IPS-20b (cell line): ENCODE data around the gene SMAD3.

Source experiments
- H3K27ac ChIP-seq: one replicate; pipeline ENCODE4 v1.5.1; 2013; ENCODE audit warnings: low read length
- H3K27me3 ChIP-seq: 2 replicates; pipeline ENCODE4 v1.6.1; 2013; ENCODE audit warnings: mild to moderate bottlenecking, low read length, inconsistent platforms; ENCODE audit not compliant: insufficient read depth
- H3K36me3 ChIP-seq: 2 replicates; pipeline ENCODE4 v1.6.1; 2013; ENCODE audit warnings: low read depth, mild to moderate bottlenecking, inconsistent platforms, low read length, moderate library complexity; ENCODE audit not compliant: insufficient read depth
- H3K4me1 ChIP-seq: 2 replicates; pipeline ENCODE4 v1.6.1; 2013; ENCODE audit warnings: mild to moderate bottlenecking, control low read depth, inconsistent platforms, low read length, moderate library complexity; ENCODE audit not compliant: insufficient read depth
- H3K4me3 ChIP-seq: 2 replicates; pipeline ENCODE4 v1.5.1; 2013; ENCODE audit warnings: mild to moderate bottlenecking, low read length, inconsistent platforms
- H3K9ac ChIP-seq: 2 replicates; pipeline ENCODE4 v1.6.1; 2013; ENCODE audit warnings: low read depth, mild to moderate bottlenecking, inconsistent platforms, low read length, moderate library complexity
- H3K9me3 ChIP-seq: 2 replicates; pipeline ENCODE4 v1.6.1; 2013; ENCODE audit warnings: mild to moderate bottlenecking, low read depth, low read length, inconsistent platforms; ENCODE audit not compliant: insufficient read depth

The SMAD3 gene

DNA sequence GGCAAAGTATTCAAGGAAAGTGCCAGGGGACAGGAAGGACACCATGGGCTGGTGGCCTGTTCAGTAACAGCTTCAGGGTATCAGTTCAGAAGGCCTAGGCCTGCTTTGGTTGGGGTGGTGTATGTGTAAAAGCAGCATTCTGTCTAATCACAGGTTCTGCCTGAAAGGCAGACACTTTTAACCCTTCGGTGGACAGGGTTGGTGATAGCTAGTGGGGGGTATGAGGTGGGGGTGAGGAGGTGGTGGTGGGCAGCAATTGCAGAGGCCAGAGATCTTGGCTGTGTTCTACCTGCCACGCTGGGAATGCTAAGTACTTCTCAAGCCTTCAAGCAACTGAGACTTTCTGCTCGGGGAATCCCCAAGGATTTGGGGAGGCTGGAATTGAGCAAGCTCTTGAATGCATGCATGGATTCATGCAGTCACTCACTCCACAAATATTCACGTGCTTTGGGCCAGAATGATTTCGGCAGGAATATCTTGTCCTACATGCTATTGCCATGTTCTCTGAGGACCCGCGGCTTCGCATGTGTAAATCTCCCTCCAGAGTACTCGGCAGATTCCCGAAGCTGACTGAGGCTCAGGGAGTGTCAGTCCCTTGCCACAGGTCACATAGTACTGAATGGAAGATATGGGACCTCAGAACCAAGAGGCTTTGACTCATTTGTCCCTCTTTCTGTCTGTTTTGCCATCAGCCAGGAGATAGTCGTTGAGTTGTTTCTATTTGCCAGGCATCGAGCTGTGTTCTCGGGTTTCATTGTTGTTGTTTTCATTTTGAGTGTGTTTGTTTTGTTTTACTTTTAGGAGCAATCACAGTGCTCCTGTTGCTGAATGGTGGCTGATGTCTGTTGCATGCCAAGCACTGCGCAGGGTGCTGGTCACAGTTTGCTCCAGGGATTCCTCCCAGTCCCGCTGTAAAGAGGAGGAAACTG is 65.5 kb downstream of the SMAD3 start:
- H3K4me1 ChIP-seq: peaks cover 20% of the 10 kb centered on the region
- no peak overlapping the region for H3K9ac ChIP-seq
- H3K36me3 ChIP-seq: no peaks in the 10 kb centered on the region
- no peaks in the 10 kb centered on the region for H3K9me3 ChIP-seq
- H3K27me3 ChIP-seq: no peaks in the 10 kb centered on the region
- no peak overlapping the region for H3K4me3 ChIP-seq
- H3K27ac ChIP-seq: no peak overlapping the region

DNA sequence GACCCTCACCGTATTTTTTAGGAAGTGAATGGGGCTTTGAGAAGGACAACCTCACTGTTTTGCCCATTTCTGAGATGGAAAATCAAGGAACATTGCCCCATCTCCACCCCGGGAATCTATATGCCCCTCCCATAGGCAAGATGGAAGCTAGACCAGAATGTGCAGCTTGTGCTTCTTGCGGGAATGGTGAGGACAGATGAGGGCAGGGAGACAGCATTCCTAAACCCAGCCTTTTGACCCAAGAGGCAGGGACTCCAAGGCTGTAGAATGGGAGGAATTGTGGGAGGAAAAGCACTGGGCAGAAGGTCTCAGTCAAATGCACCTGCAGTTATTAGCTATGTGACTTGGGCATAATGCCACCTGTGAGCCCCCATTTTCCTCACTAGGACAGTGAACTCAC is 66.9 kb downstream of the SMAD3 start:
- Histone ChIP-seq H3K27ac (no peak overlapping the region), H3K4me1 (peaks cover 20% of the 10 kb centered on the region), H3K9ac (no peak overlapping the region), H3K27me3 (no peaks in the 10 kb centered on the region), H3K4me3 (no peak overlapping the region), H3K36me3 (no peaks in the 10 kb centered on the region), H3K9me3 (no peaks in the 10 kb centered on the region)

GRCh38 chr15:67133026-67133425 is 67.6 kb downstream of the SMAD3 start:
- Histone ChIP-seq H3K4me1 (peaks cover 26% of the 10 kb centered on the region), H3K9ac (no peak overlapping the region), H3K27me3 (no peaks in the 10 kb centered on the region), H3K36me3 (no peaks in the 10 kb centered on the region), H3K27ac (no peak overlapping the region), H3K9me3 (no peaks in the 10 kb centered on the region), H3K4me3 (no peak overlapping the region)

DNA sequence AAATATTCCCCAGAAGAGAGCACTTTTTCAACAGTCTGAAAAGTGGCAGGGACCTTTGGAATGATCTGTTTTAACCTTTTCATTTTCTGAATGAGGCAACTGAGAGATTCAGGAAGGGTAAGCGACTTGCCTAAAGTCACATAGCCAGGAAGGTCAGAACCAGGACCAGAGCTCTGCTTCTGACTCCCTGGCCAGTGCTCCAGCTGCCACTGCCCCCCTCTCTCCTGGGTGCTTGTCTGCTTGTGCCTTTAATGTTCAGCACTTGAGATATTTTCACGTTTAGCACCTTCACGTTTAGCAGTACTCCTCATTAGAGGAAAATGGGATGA is 68.3 kb downstream of the SMAD3 start:
- no peak overlapping the region for H3K4me3 ChIP-seq
- peaks cover 30% of the 10 kb centered on the region for H3K4me1 ChIP-seq
- H3K9ac ChIP-seq: no peak overlapping the region
- no peaks in the 10 kb centered on the region for H3K36me3 ChIP-seq
- H3K27ac ChIP-seq: no peak overlapping the region
- H3K9me3 ChIP-seq: no peaks in the 10 kb centered on the region
- no peaks in the 10 kb centered on the region for H3K27me3 ChIP-seq

DNA sequence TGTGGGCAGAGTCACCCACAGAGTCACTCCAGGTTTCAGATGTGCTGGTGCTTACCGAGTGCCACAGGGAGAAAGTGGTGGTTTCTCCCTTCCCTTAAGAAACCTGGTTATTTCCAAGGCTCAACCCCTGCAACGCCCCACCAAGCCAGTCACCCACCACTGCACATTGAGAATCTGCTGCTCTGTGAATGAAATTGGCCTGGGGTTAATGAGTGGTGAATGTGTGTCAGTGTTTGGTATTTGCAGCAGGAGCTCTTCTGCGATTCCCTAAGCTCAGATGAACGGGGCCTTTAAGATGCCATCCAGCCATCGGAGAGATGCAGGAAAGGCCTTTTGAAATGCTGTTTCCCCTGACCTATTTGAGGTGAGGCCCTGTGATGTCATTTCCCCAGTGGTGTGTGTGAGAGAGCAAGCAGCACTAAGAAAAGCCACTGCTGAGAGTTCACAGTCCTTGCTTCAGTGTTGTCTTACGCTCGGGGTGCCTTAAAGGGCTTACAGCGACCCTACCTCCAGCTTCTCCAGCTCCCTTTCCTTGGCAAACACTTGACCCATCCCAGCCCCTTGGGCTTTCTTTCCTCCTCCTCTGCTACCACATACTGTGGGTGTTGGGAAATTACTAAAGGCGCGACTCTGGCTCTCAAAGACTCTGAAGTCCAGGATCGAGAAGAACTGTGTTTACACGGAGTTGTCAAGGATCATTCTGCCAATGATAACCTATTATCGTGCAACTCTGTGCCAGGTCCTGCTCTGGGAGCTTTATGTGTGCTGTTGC is 68.9 kb downstream of the SMAD3 start:
- Histone ChIP-seq H3K27ac (no peak overlapping the region), H3K36me3 (no peaks in the 10 kb centered on the region), H3K9ac (0 out of 2 replicates have a peak overlapping the region, but pooled peaks have one; percentile 8), H3K4me3 (no peak overlapping the region), H3K9me3 (no peaks in the 10 kb centered on the region), H3K4me1 (peaks cover 35% of the 10 kb centered on the region), H3K27me3 (no peaks in the 10 kb centered on the region)

DNA sequence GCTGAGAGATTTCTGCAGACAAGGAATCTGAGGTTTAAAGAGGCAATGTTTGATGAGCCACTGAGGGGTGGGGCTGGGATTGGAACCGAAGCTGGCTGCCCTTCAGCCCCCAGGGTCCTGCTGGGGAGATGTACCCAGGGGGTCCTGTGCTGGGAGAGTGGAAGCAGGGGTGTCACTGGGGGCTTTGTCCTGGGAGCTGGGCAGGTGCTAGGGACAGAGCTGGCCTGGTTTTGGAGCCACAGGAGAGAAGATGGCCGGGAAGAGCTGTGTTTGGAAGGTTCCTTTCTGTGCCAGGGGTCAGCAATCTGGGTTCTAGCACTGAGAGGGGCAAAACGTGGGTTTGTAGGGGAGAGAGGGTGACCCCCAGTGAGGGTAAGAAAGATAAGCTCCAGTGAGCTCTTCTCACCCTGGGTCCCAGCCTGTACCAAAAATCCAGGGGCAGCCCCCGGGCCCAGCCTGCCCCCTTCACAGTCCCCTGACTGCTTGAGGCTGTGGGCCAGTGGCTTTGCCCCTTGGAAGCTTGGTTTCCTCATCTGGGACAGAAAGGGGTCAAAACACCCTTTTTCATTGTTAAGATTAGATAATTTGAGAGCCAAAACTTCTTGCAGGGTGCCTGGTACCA is 69.6 kb downstream of the SMAD3 start:
- Histone ChIP-seq H3K9ac (0 out of 2 replicates have a peak overlapping the region, but pooled peaks have one; percentile 8), H3K4me3 (no peak overlapping the region), H3K36me3 (no peaks in the 10 kb centered on the region), H3K4me1 (peaks cover 39% of the 10 kb centered on the region), H3K27ac (no peak overlapping the region), H3K9me3 (no peaks in the 10 kb centered on the region), H3K27me3 (no peaks in the 10 kb centered on the region)

- no peaks in the 10 kb centered on the region for H3K9me3 ChIP-seq
- H3K27me3 ChIP-seq: no peaks in the 10 kb centered on the region
- no peak overlapping the region for H3K27ac ChIP-seq
- no peak overlapping the region for H3K4me3 ChIP-seq
- peaks cover 39% of the 10 kb centered on the region for H3K4me1 ChIP-seq
- no peak overlapping the region for H3K9ac ChIP-seq
- no peaks in the 10 kb centered on the region for H3K36me3 ChIP-seq
Measured at GRCh38 chr15:67135494-67135893, 70.1 kb downstream of the SMAD3 start.

GRCh38 chr15:67136802-67137201 is 71.4 kb downstream of the SMAD3 start:
- Histone ChIP-seq H3K9ac (no peak overlapping the region), H3K4me3 (no peak overlapping the region), H3K27ac (no peak overlapping the region), H3K36me3 (no peaks in the 10 kb centered on the region), H3K9me3 (no peaks in the 10 kb centered on the region), H3K4me1 (peaks cover 33% of the 10 kb centered on the region), H3K27me3 (no peaks in the 10 kb centered on the region)

DNA sequence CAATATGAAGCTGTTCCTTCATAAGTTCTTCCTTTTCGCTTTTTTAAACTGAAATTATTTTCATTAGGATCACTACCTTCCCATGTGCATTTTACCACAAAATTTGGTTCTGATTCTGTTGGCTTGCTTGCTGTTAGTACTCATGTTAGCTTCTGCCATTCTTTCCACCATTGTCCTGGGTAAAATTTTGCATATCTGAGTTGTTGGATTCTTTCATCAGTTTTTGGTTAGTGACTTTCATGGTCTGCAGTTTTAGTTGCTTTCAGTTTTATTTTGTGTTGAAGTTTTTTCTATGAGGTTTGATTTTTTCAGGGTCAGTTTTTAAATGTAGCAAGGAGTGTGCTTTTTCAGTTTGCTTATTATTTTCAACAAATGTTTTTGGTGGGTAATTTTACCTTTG is 71.9 kb downstream of the SMAD3 start:
- H3K4me3 ChIP-seq: no peak overlapping the region
- no peaks in the 10 kb centered on the region for H3K36me3 ChIP-seq
- no peak overlapping the region for H3K27ac ChIP-seq
- no peak overlapping the region for H3K9ac ChIP-seq
- no peaks in the 10 kb centered on the region for H3K27me3 ChIP-seq
- no peaks in the 10 kb centered on the region for H3K9me3 ChIP-seq
- H3K4me1 ChIP-seq: peaks cover 33% of the 10 kb centered on the region

DNA sequence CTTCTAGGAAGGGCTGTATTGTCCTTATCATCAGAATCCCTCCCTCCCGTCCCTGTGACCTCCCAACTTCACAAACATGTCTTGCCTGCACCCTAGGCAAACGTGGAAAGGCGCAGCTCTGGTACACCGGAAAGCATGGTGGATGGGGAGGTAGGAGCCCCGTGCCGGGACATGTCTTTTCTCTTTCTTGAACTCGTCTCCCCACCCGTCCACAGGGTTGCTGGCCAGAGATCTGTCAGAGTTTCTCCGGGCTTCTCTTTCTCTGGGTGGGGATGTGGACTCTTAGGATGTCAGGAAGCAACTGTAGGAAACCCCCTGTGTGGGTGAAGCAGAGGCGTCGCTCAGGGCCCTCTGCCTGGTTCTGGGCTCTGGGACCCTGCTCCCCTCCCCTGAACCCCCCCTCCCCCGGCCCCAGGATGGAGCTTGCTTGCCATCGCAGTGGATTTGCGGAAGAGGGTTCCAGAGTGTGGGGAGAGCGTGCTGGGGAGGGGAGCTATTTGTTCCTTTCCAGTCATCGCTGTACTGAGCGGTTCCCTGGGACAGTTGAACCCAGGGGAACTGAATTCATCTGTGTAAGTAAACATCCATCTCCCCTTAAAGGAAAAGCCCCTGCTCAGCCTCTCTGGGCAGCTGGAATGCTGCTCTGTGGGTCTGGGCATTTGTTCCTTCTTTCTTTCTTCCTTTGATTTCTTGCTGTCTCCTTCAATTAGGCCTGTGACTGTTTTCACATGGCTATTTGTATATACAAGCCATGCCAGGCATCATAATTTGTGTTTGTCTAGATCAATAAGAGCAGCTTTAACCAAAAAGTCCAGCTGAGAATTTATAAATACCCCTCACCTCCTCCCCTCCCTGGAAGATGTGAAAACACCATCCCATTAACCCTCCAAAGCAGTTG is 72.8 kb downstream of the SMAD3 start:
- Histone ChIP-seq H3K4me3 (no peak overlapping the region), H3K9ac (no peak overlapping the region), H3K36me3 (no peaks in the 10 kb centered on the region), H3K27ac (no peak overlapping the region), H3K4me1 (peaks cover 32% of the 10 kb centered on the region), H3K9me3 (no peaks in the 10 kb centered on the region), H3K27me3 (no peaks in the 10 kb centered on the region)
